ENCODE results near the gene TMEM204.
A peak's percentile ranks its signal among the peaks of the same experiment; 100 is the strongest.

The TMEM204 gene

GRCh38 chr16:1523581-1524245, 9.8 kb upstream of the TMEM204 start:
- Histone ChIP-seq H3K27me3 (replicated peaks in 2 of 5; ENCODE audit: control insufficient read depth in 4 of 5, insufficient read depth in 5 of 5, low read length in 4 of 5) (no peaks in the 10 kb centered on the region), H3K4me3 (ENCODE audit: control insufficient read depth in 1 of 7, extremely low read depth in 1 of 7, insufficient read depth in 4 of 7, low read depth in 2 of 7, low read length in 6 of 7) (no peak overlapping the region), H3K4me1 (ENCODE audit: control extremely low read depth in 1 of 4, control insufficient read depth in 4 of 4, insufficient read depth in 4 of 4, low read length in 3 of 4) (peaks cover 0 to 24% (median 20%) of the 10 kb centered on the region in 4 experiments), H3K9me3 (ENCODE audit: control extremely low read depth in 1 of 5, control insufficient read depth in 4 of 5, insufficient read depth in 2 of 5, low read depth in 1 of 5, low read length in 4 of 5) (no peaks in the 10 kb centered on the region), H3K36me3 (ENCODE audit: control insufficient read depth in 4 of 4, insufficient read depth in 4 of 4, low read length in 3 of 4) (peaks cover 0 to 21% (median 9%) of the 10 kb centered on the region in 4 experiments), H3K27ac (ENCODE audit: insufficient read depth in 1 of 2, low read depth in 1 of 2, low read length in 2 of 2, poor library complexity in 1 of 2, severe bottlenecking in 2 of 2) (no peak overlapping the region)
- WGBS (ENCODE audit: insufficient coverage): 96% methylated on average over 26 of the region's 30 CpGs
- POLR2A ChIA-PET: no interaction called here
- CTCF ChIA-PET: interaction anchor here (0.9 to 1.0 kb wide), 2 partner anchors 15 to 20 kb away, joined by 3 read pairs; no protein-coding TSS in a partner anchor
- no peak for DNase-seq

GRCh38 chr16:1524366-1524765, 9.1 kb upstream of the TMEM204 start:
- 98% methylated on average over 20 of the region's 26 CpGs for WGBS (ENCODE audit: insufficient coverage)
- peaks cover 0 to 21% (median 8%) of the 10 kb centered on the region in 4 experiments for H3K36me3 ChIP-seq (ENCODE audit: control insufficient read depth in 4 of 4, insufficient read depth in 4 of 4, low read length in 3 of 4)
- POLR2A ChIA-PET: no interaction called here
- no peak overlapping the region for H3K27ac ChIP-seq (ENCODE audit: insufficient read depth in 1 of 2, low read depth in 1 of 2, low read length in 2 of 2, poor library complexity in 1 of 2, severe bottlenecking in 2 of 2)
- CTCF ChIA-PET: interaction anchor here (0.9 kb wide), 1 partner anchor 14 kb away, joined by 3 read pairs; no protein-coding TSS in a partner anchor
- H3K4me3 ChIP-seq (ENCODE audit: control insufficient read depth in 1 of 7, extremely low read depth in 1 of 7, insufficient read depth in 4 of 7, low read depth in 2 of 7, low read length in 6 of 7): no peak overlapping the region
- H3K27me3 ChIP-seq (replicated peaks in 2 of 5; ENCODE audit: control insufficient read depth in 4 of 5, insufficient read depth in 5 of 5, low read length in 4 of 5): no peaks in the 10 kb centered on the region
- DNase-seq: no peak
- H3K9me3 ChIP-seq (ENCODE audit: control extremely low read depth in 1 of 5, control insufficient read depth in 4 of 5, insufficient read depth in 2 of 5, low read depth in 1 of 5, low read length in 4 of 5): no peaks in the 10 kb centered on the region
- peaks cover 0 to 24% (median 20%) of the 10 kb centered on the region in 4 experiments for H3K4me1 ChIP-seq (ENCODE audit: control extremely low read depth in 1 of 4, control insufficient read depth in 4 of 4, insufficient read depth in 4 of 4, low read length in 3 of 4)

- Histone ChIP-seq H3K27me3 (replicated peaks in 2 of 5; ENCODE audit: control insufficient read depth in 4 of 5, insufficient read depth in 5 of 5, low read length in 4 of 5) (no peaks in the 10 kb centered on the region), H3K36me3 (ENCODE audit: control insufficient read depth in 4 of 4, insufficient read depth in 4 of 4, low read length in 3 of 4) (peaks cover 0 to 10% (median 7%) of the 10 kb centered on the region in 4 experiments), H3K9me3 (ENCODE audit: control extremely low read depth in 1 of 5, control insufficient read depth in 4 of 5, insufficient read depth in 2 of 5, low read depth in 1 of 5, low read length in 4 of 5) (no peaks in the 10 kb centered on the region), H3K4me3 (ENCODE audit: control insufficient read depth in 1 of 7, extremely low read depth in 1 of 7, insufficient read depth in 4 of 7, low read depth in 2 of 7, low read length in 6 of 7) (no peak overlapping the region), H3K27ac (ENCODE audit: insufficient read depth in 1 of 2, low read depth in 1 of 2, low read length in 2 of 2, poor library complexity in 1 of 2, severe bottlenecking in 2 of 2) (no peak overlapping the region), H3K4me1 (ENCODE audit: control extremely low read depth in 1 of 4, control insufficient read depth in 4 of 4, insufficient read depth in 4 of 4, low read length in 3 of 4) (peaks cover 0 to 24% (median 20%) of the 10 kb centered on the region in 4 experiments)
- WGBS (ENCODE audit: insufficient coverage): 89% methylated on average over 33 of the region's 44 CpGs
- ChIA-PET CTCF (no interaction called here), POLR2A (no interaction called here)
- no peak for DNase-seq
Measured at GRCh38 chr16:1525871-1526607, 7.4 kb upstream of the TMEM204 start.

- Histone ChIP-seq H3K27me3 (replicated peaks in 2 of 5; ENCODE audit: control insufficient read depth in 4 of 5, insufficient read depth in 5 of 5, low read length in 4 of 5) (no peaks in the 10 kb centered on the region), H3K36me3 (ENCODE audit: control insufficient read depth in 4 of 4, insufficient read depth in 4 of 4, low read length in 3 of 4) (peaks cover 0 to 10% (median 7%) of the 10 kb centered on the region in 4 experiments), H3K4me1 (ENCODE audit: control extremely low read depth in 1 of 4, control insufficient read depth in 4 of 4, insufficient read depth in 4 of 4, low read length in 3 of 4) (peaks cover 0 to 24% (median 20%) of the 10 kb centered on the region in 4 experiments), H3K4me3 (ENCODE audit: control insufficient read depth in 1 of 7, extremely low read depth in 1 of 7, insufficient read depth in 4 of 7, low read depth in 2 of 7, low read length in 6 of 7) (peak overlapping the region in 1 of 7 experiments; percentile 42), H3K27ac (ENCODE audit: insufficient read depth in 1 of 2, low read depth in 1 of 2, low read length in 2 of 2, poor library complexity in 1 of 2, severe bottlenecking in 2 of 2) (no peak overlapping the region), H3K9me3 (ENCODE audit: control extremely low read depth in 1 of 5, control insufficient read depth in 4 of 5, insufficient read depth in 2 of 5, low read depth in 1 of 5, low read length in 4 of 5) (no peaks in the 10 kb centered on the region)
- 63% methylated on average over 24 of the region's 38 CpGs for WGBS (ENCODE audit: insufficient coverage)
- CTCF ChIA-PET: interaction anchor here (0.8 to 1.3 kb wide), 2 partner anchors 8 to 12 kb away, joined by 3 to 7 read pairs; no protein-coding TSS in a partner anchor
- peak in 1 of 3 donors; percentile 22 for DNase-seq
- POLR2A ChIA-PET: interaction anchor here (0.8 kb wide), 1 partner anchor 421 kb away, joined by 3 read pairs; no protein-coding TSS in a partner anchor
Measured at GRCh38 chr16:1526608-1527555, 6.6 kb upstream of the TMEM204 start.

- CTCF ChIA-PET: interaction anchor here (0.8 to 1.7 kb wide), 3 partner anchors 9 to 10 kb away, joined by 3 to 7 read pairs (median 7); no protein-coding TSS in a partner anchor
- no peak overlapping the region for H3K4me3 ChIP-seq (ENCODE audit: control insufficient read depth in 1 of 7, extremely low read depth in 1 of 7, insufficient read depth in 4 of 7, low read depth in 2 of 7, low read length in 6 of 7)
- no peaks in the 10 kb centered on the region for H3K27me3 ChIP-seq (replicated peaks in 2 of 5; ENCODE audit: control insufficient read depth in 4 of 5, insufficient read depth in 5 of 5, low read length in 4 of 5)
- no peaks in the 10 kb centered on the region for H3K9me3 ChIP-seq (ENCODE audit: control extremely low read depth in 1 of 5, control insufficient read depth in 4 of 5, insufficient read depth in 2 of 5, low read depth in 1 of 5, low read length in 4 of 5)
- H3K4me1 ChIP-seq (ENCODE audit: control extremely low read depth in 1 of 4, control insufficient read depth in 4 of 4, insufficient read depth in 4 of 4, low read length in 3 of 4): peaks cover 0 to 28% (median 22%) of the 10 kb centered on the region in 4 experiments
- WGBS (ENCODE audit: insufficient coverage): 64% methylated on average over 37 of the region's 42 CpGs
- H3K27ac ChIP-seq (ENCODE audit: insufficient read depth in 1 of 2, low read depth in 1 of 2, low read length in 2 of 2, poor library complexity in 1 of 2, severe bottlenecking in 2 of 2): no peak overlapping the region
- H3K36me3 ChIP-seq (ENCODE audit: control insufficient read depth in 4 of 4, insufficient read depth in 4 of 4, low read length in 3 of 4): peaks cover 0 to 7% (median 6%) of the 10 kb centered on the region in 4 experiments
- POLR2A ChIA-PET: interaction anchor here (0.8 to 0.9 kb wide), 2 partner anchors 17 to 422 kb away, joined by 3 read pairs; no protein-coding TSS in a partner anchor
- DNase-seq: peak in 2 of 3 donors; percentile 50 to 57
Measured at GRCh38 chr16:1527836-1528811, 5.3 kb upstream of the TMEM204 start.

Measured in common myeloid progenitor, CD34-positive (primary cell).